Ovary (tissue), 9 donors: ENCODE data around the gene KIF3C. TPM values are rescaled to one million over a fixed set of nuclear protein-coding genes. Genes with fewer than 3 reads are reported as not detected.
A peak's percentile ranks its signal among the peaks of the same experiment; 100 is the strongest.

Experiments used
- DNase-seq, 5 donors: peaks; one replicate each; pipeline ENCODE4 v3.0.0-alpha.2; 2019 to 2020
- H3K27ac ChIP-seq, 2 donors: fragments of 200-600 bp; one replicate each; pipeline versions ENCODE4 v1.5.1 to v1.8.0; 2019 to 2022
- H3K27me3 ChIP-seq: fragments of 200-600 bp; one replicate; pipeline ENCODE4 v1.8.0; 2022
- H3K36me3 ChIP-seq: fragments of 200-600 bp; sonication (generic); one replicate; pipeline ENCODE4 v1.5.1; 2019
- H3K4me1 ChIP-seq: one replicate; pipeline ENCODE4 v1.8.1; 2013; ENCODE audit warnings: mild to moderate bottlenecking, moderate library complexity; ENCODE audit not compliant: insufficient read depth
- H3K4me3 ChIP-seq: fragments of 200-600 bp; sonication (generic); one replicate; pipeline ENCODE4 v1.5.1; 2017
- H3K9me3 ChIP-seq, 2 donors: fragments of 200-600 bp in 1 of 2; sonication (generic) in 1 of 2; one replicate each; pipeline versions ENCODE4 v1.5.1 to v1.8.1; 2013 to 2019; ENCODE audit warnings: mild to moderate bottlenecking in 1 of 2, moderate library complexity in 1 of 2
- EP300 ChIP-seq: sonication (generic); formaldehyde crosslinking; IDR thresholded peaks from one replicate; pipeline ENCODE4 v1.6.1; 2017; ENCODE audit warnings: antibody characterized with exemption
- POLR2A ChIP-seq: fragments of 450-650 bp; IDR thresholded peaks from one replicate; pipeline ENCODE4 v1.6.1; 2017; ENCODE audit warnings: antibody characterized with exemption, mild to moderate bottlenecking, moderate library complexity
- WGBS, 3 donors: extraction: QIAGEN DNeasy Blood & Tissue Kit in 1 of 3; methylation state at CpG; one replicate each; pipeline versions ENCODE4 v1.1.5 to v1.1.7; 2013 to 2017; 5-methylcytosine and 5-hydroxymethylcytosine counted together
- intact Hi-C, 4 donors: fragments of 100-400 bp; cut with DNase I; formaldehyde crosslinking; loops; one replicate each; pipeline versions ENCODE4 v1.11.0 to v1.15.1; 2022 to 2023
- polyA plus RNA-seq, 2 donors: library from polyadenylated mRNA; stranded (reverse); fragments of 200-250 nt in 1 of 2; fragments of 350-450 nt in 1 of 2; fragmentation: Illumina TruSeq in 1 of 2; extraction: RNeasy Lipid Tissue Mini Kit (QIAGEN cat#74804) in 1 of 2; gene quantifications; one replicate each; pipeline ENCODE4 v1.2.3, GENCODE V29; 2013 to 2014
- total RNA-seq, 7 donors: library from RNA; depleted of rRNA in 2 of 7; stranded (reverse); fragments of >200 nt in 2 of 7; fragmentation: NEBNext Ultra II Directional in 3 of 7; extraction: Animal tissue kit (Norgen Biotek cat#: 25700) in 3 of 7; gene quantifications; one replicate each; pipeline versions ENCODE4 v1.1.0 to v1.2.4, GENCODE V29; 2016 to 2023
- TF ChIP-seq, protein P1 (sequence below), 3 donors: fragments of 450-650 bp in 2 of 3; fragments of 200-600 bp in 1 of 3; IDR thresholded peaks; one replicate each; pipeline versions ENCODE4 v1.5.1 to v1.8.0; 2016 to 2022; ENCODE audit warnings: antibody characterized with exemption in 3 of 3, mild to moderate bottlenecking in 1 of 3
- donor health status: DM: no; HTN: no; CAD: no; lungs with moderate emphysema.
- donor health status: DM: no; HTN: no; CAD: no.
- donor health status: Bipolar disorder and iron deficiency.
- donor health status: DM: yes; HTN: yes; CAD: no.
- donor health status: DM: no; HTN: no; CAD: no.
- donor health status: DM: yes; HTN: yes; CAD: no.

Gene KIF3C
- total and polyA plus RNA-seq, 9 donors: 5.1 to 16.0 (median 8.1) TPM

GRCh38 chr2:25951071-25951547, 31.2 kb downstream of the KIF3C start:
- intact Hi-C loops: loop anchor here (2.0 to 10.0 kb wide), 4 partner anchors 194 to 624 kb away; no protein-coding TSS in a partner anchor
- no peaks in the 10 kb centered on the region for H3K9me3 ChIP-seq

GRCh38 chr2:25948437-25948836, 33.9 kb downstream of the KIF3C start:
- TF ChIP-seq, protein P1, sequence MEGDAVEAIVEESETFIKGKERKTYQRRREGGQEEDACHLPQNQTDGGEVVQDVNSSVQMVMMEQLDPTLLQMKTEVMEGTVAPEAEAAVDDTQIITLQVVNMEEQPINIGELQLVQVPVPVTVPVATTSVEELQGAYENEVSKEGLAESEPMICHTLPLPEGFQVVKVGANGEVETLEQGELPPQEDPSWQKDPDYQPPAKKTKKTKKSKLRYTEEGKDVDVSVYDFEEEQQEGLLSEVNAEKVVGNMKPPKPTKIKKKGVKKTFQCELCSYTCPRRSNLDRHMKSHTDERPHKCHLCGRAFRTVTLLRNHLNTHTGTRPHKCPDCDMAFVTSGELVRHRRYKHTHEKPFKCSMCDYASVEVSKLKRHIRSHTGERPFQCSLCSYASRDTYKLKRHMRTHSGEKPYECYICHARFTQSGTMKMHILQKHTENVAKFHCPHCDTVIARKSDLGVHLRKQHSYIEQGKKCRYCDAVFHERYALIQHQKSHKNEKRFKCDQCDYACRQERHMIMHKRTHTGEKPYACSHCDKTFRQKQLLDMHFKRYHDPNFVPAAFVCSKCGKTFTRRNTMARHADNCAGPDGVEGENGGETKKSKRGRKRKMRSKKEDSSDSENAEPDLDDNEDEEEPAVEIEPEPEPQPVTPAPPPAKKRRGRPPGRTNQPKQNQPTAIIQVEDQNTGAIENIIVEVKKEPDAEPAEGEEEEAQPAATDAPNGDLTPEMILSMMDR (IDR thresholded peaks at IDR 0.05): no peak
- TF ChIP-seq POLR2A: no peak
- no peak for TF ChIP-seq EP300
- no peak overlapping the region for H3K4me3 ChIP-seq
- DNase-seq: no peak
- H3K27me3 ChIP-seq: no peaks in the 10 kb centered on the region
- 88 to 91% (median 89%) methylated on average over 2 of the region's 2 CpGs for WGBS, 3 donors
- no peaks in the 10 kb centered on the region for H3K36me3 ChIP-seq
- no peaks in the 10 kb centered on the region for H3K9me3 ChIP-seq
- no peak overlapping the region for H3K27ac ChIP-seq
- no peaks in the 10 kb centered on the region for H3K4me1 ChIP-seq
- intact Hi-C loops: no loop called here

More at GRCh38 chr2:25951071-25951547, 31.2 kb downstream of the KIF3C start:
- H3K36me3 ChIP-seq: no peaks in the 10 kb centered on the region
- WGBS, 3 donors: 37 to 39% (median 38%) methylated on average over 11 of the region's 11 CpGs
- no peak overlapping the region for H3K4me3 ChIP-seq
- no peaks in the 10 kb centered on the region for H3K4me1 ChIP-seq
- H3K27ac ChIP-seq: no peak overlapping the region
- no peaks in the 10 kb centered on the region for H3K27me3 ChIP-seq
- no peak for TF ChIP-seq POLR2A
- TF ChIP-seq, protein P1 (IDR thresholded peaks at IDR 0.05): peak; percentile 75 to 87 (median 82)
- DNase-seq: peak; percentile 64 to 84 (median 81)

DNA sequence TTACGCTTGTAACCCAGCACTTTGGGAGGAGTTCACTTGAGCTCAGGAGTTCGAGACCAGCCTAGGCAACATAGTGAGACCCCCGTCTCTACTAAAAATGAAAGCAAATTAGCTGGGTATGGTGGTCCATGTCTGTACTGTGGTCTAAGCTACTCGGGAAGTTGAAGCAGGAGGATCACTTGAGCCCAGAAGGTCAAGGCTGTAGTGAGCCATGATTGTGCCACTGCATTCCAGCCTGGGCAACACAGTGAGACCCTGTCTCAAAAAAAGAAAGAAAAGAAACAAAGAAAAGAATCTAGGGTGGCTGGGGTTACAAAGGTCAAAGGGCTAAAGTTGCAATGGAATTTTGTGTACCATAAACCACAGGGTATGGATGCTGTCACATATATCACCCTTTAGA, 41.3 kb downstream of the KIF3C start:
- TF ChIP-seq, protein P1 (IDR thresholded peaks at IDR 0.05): no peak
- TF ChIP-seq EP300: no peak
- TF ChIP-seq POLR2A: no peak
- WGBS, 3 donors: 96 to 97% (median 97%) methylated on average over 4 of the region's 4 CpGs
- Histone ChIP-seq H3K4me1 (no peaks in the 10 kb centered on the region), H3K27ac (no peak overlapping the region), H3K9me3 (no peaks in the 10 kb centered on the region), H3K36me3 (no peaks in the 10 kb centered on the region), H3K27me3 (no peaks in the 10 kb centered on the region), H3K4me3 (no peak overlapping the region)
- intact Hi-C loops: no loop called here
- no peak for DNase-seq

DNA sequence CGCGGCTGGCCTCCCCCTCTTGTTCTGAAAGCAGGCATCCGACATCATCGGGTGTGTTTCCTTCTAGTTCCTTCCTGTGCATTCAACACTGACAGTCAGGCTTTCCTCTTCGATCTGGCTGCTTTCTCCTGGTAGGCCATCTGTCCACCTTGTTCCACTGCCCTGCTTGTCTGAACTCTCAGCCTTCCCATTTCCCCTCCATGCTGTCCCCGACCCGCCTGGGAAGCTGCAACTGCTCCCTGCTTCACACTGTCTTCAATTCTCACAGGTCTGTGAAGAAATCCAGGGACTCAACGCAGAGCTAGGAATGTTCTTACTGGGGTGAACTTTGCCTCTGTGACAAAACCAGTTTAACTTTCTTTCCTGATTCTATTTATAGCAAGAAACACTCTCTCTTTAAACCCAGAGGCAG, 43.0 kb downstream of the KIF3C start:
- no peak overlapping the region for H3K27ac ChIP-seq

More for the DNA sequence above, 43.0 kb downstream of the KIF3C start:
- H3K4me3 ChIP-seq: no peak overlapping the region
- H3K9me3 ChIP-seq: no peaks in the 10 kb centered on the region
- WGBS, 3 donors: 79 to 83% (median 83%) methylated on average over 8 of the region's 8 CpGs
- intact Hi-C loops: no loop called here
- no peaks in the 10 kb centered on the region for H3K27me3 ChIP-seq
- no peaks in the 10 kb centered on the region for H3K4me1 ChIP-seq
- no peak for DNase-seq
- H3K36me3 ChIP-seq: no peaks in the 10 kb centered on the region
- TF ChIP-seq POLR2A (no peak), EP300 (no peak)
- TF ChIP-seq, protein P1 (IDR thresholded peaks at IDR 0.05): no peak
